Fibroblast of skin of abdomen (primary cell): ENCODE measurements around the gene CAMK1.
"Not testable (repeated sequence)": the region's sequence is repeated elsewhere in the genome, so short reads cannot be mapped to it uniquely, and the experiment has no call there.

Source experiments
- DNase-seq: peaks from one replicate; pipeline ENCODE4 v3.0.0-alpha.2; 2013

Gene CAMK1

DNA sequence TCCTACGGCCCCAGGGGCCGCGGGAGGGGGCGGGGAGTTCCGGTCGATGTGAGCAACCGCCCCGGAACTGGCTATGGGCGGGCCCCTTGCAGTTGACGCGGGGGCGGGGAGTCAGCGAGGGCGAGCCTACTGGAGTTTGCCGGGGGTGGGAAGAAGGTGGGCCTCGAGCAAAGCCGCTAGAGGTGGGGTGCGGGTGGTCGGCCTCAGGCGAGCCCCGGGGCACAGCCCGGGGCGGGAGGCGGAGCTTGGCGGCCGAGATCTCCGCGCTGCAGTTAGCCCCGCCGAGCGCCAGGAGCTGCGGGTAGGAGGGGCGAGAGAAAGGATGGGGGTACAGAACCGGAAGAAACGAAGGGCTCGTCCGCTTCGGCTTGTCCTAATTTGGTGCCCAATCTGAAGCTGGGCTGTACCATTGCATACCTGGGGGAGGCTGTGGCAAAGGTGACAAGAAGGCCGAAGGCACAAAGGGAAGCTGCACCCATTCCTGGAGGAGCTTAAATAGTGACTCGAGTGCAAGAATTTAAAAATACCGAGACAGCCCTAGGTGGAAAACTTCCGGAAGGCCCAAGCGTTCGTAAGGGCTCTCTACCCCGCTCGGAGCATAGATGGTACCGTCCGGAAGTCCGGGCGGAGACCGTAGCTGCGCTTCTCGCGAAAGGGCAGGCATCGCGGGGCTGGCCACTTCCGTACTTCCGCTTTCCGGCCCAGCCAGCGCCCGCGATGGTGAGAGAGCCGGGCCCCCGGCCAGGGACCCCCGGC lies 22.8 kb upstream of the CAMK1 start, which contains the start of the genes ARPC4 and TADA3:
TSS of gene ARPC4 (plus strand) at position 678 of the 756 bp plus-strand sequence. CDS start at position 718, 40 bp downstream.
TSS of gene TADA3 (minus strand) at position 69 of the 756 bp plus-strand sequence. CDS start 1,007 bp downstream, outside the sequence.
- peak; percentile 97 for DNase-seq

DNA sequence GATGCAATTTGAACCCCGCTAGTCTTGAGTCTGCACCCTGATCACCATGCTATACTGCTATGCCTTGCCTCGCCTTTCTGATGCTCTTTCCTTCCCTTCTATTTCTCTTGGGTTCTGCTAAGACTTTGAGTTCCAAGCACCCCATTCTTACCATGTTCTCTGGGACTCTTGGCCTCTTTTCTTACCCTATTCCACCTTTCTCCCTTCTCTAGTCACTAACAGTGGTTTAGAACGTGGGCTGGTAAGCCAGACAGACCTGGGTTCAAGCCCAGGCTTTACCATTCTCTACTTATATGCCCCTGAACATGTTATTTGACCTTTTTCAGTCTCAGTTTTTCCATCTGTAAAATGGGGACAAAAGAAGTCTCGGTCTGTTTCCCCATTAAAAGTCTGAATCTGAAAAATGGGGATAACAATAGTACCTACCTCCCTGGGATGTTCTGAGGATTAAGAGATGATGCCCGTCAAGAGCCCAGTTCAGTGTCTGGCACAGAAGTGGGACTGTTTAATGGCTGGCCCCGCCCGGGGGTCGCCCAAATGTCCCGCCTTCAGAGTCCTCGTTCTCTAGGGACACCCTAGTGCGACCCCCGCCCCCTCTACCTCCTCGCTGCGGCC lies 22.1 kb upstream of the CAMK1 start:
- DNase-seq = no peak

DNA sequence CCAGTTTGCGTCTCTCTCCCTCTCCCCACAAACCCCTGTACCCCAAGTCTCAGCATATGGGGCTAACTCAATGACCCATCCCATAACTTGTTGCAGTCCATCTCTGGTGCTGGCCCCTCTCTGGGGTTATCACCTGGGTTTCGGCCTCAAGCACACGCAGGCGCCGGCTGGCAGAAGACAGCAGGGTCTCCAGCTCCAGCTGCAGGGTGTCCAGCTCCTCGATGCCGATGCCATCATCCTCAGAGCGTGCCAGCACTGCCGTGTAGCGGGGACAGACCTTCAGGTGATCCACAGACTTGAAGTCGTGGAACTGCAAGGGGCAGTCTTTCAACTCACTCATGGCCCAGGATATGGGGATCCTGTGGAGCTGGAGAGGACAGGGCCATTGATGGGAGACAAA lies 21.4 kb upstream of the CAMK1 start:
- DNase-seq = no peak

DNA sequence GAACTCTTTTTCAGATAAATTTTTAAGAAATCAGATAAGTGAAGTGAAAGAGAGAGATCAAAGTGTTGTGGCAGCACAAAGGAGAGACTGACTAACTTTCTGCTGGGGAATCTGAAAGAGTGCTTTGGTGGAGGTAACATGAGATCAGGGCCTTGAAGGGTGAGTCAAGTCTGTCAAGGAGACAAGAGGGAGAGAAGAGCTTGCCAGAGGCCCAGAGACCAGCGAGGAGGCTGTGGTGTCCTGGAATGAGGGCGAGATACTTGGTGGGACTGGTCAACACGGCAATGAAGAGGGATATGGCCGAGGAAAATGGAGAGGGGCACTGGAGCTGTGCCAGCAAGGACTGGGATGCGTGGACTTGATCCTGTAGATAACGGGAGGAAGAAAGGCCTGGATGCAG lies 18.0 kb upstream of the CAMK1 start:
- DNase-seq = no peak

DNA sequence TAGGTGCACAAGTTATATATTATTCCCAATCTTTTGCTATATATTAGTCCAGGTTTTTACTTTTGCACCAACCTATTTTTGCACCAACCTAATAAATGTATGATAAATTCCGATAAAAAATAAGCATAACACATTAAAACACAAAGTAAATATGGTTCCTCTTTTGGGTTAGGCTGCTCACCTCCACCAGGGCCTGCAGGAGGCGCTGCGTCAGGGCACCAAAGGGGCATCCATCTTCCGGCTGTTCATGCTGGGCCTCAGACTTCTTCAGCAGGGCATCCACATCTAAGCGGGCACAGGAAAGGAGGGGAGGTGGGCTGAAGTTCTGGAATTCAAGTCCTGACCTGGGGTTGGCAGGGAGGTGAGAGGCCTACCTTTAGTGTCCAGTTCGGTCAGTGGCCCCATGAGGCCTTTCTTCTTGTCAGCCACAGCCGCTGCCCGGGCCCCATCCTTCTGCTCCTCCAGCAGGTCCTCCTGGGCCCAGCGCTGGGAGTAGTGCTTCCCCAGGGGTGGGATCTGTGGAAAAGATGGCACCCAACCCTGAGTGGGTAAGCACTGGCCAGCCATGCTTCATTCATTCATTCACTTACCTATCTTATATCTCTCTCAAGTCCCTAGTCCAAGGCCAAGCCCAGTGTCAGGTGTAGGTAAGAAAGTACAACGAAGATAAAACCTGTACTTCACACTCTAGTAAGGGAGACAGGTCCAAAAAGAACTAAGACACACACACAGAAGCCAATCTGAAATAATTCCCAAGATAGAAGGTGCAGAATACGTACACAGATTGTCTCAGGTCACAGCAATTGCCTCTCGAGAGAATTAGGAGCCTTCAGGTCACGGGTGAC lies 17.3 kb upstream of the CAMK1 start:
- DNase-seq = no peak

DNA sequence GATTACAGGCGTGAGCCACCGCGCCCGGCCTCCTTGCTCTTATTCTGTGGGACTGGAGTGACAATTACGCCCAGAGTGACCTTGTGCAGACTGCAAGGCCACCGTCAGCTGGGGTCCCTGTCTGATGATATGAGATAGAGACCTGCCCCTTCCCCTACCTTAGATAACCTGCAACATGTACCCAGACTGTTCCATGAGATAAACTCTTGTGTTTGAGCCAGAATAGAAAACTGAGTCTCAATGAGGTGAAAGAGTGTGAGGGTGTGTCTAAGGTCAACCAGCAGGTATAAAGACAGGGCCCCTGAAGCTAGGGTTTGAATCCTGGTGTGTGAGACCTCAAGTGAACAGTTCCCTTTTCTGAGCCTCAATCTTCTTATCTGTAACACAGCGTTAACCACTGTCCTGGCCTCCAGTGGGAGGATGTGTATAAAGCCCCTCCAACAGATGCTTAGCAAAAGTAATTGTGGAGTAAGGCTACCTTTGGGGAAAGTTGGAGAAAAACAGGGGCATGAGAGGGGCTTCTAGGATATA lies 16.5 kb upstream of the CAMK1 start:
- no peak for DNase-seq

DNA sequence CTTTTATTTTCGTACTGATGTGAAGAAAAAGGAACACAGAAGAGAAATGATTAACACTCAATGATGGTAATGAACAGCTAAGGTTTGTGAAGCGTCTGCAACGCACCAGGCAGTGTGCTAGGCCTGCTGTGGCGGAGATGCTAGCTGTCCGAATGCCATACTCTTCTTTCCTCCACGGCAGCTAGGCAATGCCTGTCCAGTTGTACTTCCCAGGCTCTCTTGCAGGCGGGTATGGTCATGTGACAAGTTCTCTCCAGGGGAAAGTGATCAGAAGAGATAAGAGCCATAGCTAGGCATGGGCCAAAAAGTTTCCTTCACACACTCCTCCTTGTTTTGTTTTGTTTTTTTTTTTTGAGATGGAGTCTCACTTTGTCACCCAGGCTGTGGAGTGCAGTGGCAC lies 15.9 kb upstream of the CAMK1 start:
- no peak for DNase-seq

DNA sequence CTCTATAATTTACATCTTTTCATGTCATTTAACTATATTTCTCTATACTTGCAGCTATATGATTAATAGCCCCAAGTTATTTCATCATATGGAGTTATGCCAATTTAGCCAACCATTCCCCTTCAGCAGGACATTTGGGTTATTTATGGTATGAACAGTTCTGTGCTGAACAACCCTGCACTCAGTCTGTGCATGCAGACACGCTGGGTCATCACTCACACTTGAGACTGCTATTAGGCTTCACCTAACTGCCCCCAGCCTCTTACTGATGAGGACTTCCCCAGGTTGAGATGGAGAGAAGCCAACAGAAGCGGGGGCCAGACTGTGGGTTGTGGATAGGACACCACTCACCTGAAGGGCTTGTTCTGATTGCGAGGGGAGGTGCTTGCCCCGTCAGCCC lies 15.2 kb upstream of the CAMK1 start:
- DNase-seq = peak; percentile 59

DNA sequence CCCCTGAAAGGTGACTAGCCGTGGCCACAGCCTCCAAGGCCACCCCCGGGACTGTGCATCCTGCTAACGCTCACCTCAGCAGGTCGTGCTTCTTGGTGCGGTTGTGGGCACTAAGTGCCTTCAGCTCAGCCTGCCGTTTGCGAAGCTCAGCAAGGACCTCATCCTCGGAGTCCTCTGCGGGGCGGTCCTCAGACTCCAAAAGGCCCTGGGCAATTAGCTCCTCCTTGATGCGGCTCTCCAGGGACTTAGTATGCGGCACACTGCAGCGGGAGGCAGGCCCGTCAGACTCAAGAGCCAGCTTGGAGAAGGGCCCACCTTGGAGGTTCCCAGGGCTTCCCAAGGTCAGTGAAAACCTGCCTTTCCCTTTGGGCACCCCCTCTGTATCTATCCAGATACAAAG lies 14.2 kb upstream of the CAMK1 start:
- no peak for DNase-seq

DNA sequence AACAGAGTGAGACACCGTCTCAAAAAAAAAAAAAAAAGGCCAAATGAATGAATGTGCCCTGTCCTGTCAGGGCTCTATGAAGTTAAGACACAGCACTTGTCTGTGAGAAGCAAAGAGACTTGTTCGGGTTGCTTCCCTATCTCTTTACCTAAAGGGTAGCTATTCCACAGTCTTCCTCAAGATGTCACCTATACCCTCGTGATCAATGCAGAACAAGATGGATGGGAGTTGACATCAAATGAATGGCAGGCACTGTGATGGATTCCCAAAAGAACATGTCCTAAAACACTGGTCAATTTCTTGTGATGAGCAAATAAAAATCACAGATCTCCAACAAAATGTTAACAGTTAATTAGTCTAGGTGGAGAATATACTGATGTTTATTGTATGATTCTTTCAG lies 13.0 kb upstream of the CAMK1 start:
- DNase-seq = no peak

DNA sequence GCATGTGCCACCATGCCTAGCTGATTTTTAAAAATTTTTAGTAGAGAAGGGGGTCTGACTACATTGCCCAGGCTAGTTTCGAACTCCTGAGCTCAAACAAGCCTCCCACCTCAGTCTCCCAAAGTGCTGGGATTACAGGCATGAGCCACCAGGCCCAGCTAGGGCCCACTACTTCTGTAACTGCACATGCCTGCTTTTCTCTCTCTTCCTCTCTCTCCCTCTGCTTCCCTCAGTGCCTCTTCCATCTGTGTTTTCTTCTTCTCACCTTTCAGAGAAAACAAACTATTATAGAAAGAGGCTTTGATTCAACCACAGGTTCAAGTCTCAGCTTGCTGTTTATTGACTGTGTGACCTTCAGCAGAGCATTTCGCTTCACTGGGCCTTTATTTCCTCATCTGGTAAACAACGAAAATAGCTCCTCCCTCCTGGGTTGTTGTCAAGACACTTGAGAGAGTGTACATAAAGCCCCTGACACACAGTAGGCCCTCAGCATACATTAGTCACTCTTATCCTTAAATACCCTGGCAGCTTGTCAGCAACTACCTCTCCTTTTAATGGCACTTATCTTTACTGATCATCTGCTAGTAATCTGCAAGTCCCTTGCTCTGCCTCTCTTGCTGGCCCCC lies 12.3 kb upstream of the CAMK1 start:
- DNase-seq = no peak

DNA sequence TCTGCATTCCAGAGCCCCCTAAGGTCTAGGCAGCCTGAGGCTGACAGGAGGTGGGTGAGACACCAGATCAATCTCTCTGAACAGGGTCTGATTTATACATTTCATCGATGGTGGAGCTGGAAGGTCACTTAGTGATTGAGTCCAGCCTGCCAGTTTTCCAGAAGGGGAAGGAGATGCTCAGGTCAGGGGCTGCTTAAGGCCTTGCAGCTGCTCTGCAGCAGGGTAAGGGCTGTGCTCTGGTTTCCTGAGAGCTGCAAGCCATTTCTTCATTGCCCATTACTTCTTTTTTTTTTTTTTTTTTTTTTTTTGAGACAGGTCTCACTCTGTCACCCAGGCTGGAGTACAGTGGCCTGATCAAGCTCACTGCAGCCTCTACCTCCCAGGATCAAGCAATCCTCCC lies 11.8 kb upstream of the CAMK1 start:
- no peak for DNase-seq

DNA sequence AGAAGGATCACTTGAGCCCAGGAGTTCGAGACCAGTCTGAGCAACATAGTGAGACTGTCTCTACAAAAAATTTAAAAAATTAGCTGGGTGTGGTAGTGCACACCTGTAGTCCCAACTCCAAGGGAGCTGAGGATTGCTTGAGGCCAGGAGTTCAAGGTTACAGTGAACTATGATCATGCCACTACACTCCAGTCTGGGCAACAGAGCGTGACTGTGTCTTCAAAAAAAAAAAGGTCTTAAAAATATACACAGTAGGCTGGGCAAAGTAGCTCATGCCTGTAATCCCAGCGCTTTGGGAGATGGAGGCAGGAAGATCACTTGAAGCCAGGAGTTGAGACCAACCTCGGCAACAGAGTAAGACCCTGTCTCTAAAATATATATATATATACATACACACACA lies 11.2 kb upstream of the CAMK1 start:
- no peak for DNase-seq

DNA sequence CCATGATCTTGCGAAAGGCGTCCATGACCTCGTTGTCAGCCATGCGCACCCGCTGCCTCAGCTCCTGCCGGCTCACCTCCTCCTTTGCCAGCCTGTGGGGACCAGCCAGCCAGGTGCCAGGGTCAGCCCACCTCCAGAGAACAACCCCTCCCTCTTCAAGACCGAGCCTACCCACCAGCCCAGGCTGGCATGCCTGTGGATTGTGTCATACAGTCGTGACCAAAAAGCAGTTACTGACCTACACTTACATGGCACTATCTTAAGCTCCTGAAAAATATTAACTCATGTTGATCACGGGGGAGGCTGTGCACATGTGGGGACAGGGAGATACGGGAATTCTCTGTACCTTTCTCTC lies 10.7 kb upstream of the CAMK1 start:
- DNase-seq = no peak

DNA sequence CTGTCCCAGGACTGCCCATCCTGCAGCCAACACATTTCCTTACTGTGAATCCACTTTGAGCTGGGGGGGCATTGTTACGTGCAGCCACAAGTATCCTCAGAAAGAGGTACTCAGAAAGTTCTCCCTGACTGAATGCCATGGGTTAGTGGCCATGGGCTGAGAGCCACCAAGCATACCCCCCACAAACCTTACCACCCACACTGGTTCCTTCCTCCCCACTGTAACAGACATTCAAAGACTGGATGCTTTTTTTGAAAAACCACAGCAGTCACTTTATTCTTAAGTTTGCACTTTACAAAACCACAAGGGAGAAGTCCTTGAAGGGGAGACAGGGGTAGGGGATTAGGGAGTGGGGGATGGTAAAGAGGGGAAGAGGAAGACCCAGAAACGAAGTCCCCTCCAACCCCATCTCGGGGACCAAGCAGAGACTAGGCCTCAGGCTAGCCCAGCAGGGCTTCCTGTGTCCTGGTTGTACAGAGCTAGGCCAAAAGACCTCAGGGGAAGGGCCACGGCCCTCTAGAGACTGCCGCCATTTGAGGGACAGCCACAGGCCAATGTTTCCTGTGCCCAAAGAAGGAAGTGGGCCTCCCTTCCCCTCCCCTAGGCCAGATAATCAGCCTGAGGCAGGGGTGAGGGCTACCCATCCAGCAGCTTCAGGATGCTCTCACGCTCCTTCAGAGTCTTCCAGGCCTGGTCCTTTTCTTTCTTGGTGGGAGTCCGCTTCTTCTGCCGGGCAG lies 10.1 kb upstream of the CAMK1 start:
- DNase-seq = no peak

DNA sequence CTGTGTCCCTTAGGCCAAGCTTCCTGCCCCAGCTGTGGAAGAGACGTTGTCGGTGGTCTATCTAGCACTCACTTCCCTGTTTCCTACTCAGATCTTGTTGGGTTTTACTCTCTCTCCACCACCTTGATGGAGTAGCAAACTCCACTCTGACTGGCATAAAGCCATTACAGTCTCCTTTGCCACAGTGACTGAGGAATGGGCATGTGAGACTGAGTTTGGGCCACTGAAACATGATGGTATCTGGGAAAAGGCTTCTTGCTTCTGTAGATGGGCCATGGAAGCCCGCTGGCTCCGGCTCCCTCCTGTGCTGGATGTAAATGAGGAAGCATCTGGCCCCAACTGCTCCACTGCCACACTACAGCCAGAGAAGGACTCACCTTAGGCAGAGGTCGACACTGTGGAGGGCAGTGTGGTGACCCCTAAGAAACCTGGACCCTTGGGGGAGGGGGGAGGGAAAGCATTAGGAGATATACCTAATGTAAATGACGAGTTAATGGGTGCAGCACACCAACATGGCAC lies 9.4 kb upstream of the CAMK1 start:
- DNase-seq = no peak

DNA sequence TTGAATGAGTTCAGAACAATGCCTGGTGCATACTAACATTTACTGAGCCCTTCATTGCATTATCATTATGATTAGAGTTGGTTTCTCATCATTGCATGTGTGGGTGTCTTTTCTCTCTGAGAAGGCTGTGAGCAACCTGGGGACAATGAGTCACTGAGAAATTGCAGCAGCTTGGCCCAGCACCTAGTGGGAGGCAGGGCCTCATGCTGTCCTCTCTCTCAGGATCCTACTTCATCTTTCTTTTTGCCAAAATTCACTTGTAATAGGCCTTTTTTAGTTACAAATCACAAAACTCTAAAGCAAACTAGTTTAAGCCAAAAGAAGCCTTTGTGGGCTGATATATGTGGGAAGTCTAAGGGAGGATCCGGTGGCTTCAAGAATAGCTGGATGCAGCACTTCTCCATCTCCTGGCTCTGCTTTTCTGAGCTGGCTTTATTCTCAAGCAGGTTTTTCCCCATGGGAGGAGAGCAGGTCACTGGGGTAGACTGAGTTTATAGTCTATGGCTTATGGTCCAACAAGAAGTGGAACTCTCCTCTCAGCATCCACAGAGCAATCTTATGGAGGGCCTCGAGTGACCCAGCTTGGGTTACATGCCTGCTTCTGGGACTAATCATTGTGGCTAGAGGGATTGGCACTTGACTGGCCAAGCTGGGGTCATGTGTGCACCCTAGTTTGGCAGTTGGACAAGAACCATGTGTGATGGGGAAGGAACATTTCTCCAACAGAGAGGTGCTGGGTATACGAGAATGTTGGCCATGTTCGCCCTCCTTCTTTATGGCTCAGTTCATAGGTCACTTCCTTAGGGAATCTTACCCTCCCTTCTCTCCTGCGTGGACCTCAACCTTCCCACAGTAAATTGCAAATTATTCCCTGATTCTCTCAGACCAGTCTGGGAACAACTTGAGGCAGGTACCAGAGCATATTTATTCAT lies 8.7 kb upstream of the CAMK1 start:
- peak; percentile 66 for DNase-seq

DNA sequence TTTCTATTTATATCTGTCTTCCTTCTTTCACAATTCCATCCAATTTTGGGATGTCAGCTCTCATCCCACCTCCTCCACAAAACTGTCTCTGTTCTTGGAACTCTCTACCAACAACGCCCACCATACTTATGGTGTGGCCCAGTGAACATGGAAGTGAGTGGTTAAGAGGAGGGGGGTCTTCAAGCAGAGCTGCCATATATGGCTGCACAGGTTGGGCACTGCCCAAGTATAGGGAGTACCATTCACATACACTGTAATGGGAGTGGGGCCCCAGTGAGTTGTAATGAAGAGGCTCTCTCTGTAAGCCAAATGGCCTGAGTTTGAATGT lies 7.9 kb upstream of the CAMK1 start:
- no peak for DNase-seq

DNA sequence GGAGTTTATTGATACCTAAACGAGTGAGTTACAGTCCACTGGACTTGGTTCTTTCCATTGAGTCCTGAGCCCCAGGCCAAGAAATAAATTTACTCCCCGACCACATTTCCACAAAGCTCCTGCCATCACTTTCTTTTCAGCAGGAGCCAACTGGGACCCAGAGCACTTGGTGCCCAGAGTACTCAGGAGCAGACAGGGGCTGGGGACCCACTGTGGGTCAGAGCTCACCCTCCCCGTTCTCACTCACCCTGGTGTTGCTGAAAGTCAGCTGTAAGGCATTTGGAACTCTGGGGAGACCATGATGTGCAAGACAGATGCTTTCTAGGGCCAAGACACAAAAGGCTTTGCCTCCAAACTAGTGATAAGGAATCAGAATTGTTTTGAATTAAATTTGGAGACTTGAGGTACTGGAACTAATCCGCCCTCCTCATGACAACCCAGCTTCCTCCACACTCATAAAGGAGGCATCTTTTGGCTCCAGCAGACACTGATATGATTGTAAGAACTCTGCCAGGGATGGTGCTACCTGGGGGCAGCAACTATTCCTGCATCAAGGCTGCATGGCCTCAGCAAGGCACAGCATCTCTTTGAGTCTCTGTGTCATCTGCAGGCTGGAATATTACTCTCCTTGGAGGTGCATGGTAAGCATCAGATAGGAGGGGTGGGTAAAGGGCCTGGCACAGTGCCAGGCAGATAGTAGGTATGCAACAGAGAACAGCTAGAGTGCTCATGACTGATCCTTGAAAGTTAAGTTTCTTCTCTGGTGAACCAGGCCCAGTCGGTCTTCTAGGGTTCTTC lies 7.3 kb upstream of the CAMK1 start:
- no peak for DNase-seq

DNA sequence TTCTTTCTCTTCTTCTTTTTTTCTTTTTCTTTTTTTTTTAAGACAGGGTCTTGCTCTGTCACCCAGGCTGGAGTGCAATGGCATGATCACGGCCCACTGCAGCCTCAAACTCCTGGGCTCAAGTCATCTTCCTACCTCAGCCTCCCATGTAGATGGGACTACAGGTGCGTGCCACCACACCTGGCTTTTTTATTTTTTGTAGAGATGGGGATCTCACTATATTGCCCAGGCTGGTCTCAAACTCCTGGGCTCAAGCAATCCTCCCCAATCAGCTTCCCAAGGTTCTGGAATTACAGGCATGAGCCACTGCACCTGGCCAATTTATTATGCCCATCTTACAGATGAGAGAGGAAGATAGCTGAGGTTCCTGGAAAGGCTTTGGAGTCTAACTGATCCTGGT lies 1.3 kb upstream of the CAMK1 start:
- DNase-seq = not testable (repeated sequence)
